Neural cell (in vitro differentiated cells): Measurements from ENCODE around the gene TRABD2A. TPM values are rescaled to one million over a fixed set of nuclear protein-coding genes. Genes with fewer than 3 reads are reported as not detected.

Experiments
- H2AFZ ChIP-seq: fragments of 200-600, 300-800 bp; sonication (generic), shearing (Covaris generic); 2 replicates; pipeline ENCODE4 v1.6.0; 2014; ENCODE audit warnings: low read depth, mild to moderate bottlenecking, antibody characterized with exemption, low read length, moderate library complexity
- H3F3A ChIP-seq: fragments of 200-600 bp; shearing (Covaris generic); 2 replicates; pipeline ENCODE4 v1.6.1; 2016; ENCODE audit warnings: mild to moderate bottlenecking, moderate library complexity, mixed read lengths, antibody characterized with exemption, low read length; ENCODE audit not compliant: insufficient read depth, poor library complexity, severe bottlenecking
- H3K27ac ChIP-seq: fragments of 200-600, 300-800 bp; sonication (generic), shearing (Covaris generic); 2 replicates; pipeline ENCODE4 v1.5.1; 2014; ENCODE audit warnings: mild to moderate bottlenecking, low read length, moderate library complexity
- H3K27me3 ChIP-seq: fragments of 300-800, 200-600 bp; sonication (generic), shearing (Covaris generic); 2 replicates; pipeline ENCODE4 v1.6.0; 2014; ENCODE audit warnings: mild to moderate bottlenecking, low read depth, low read length, moderate library complexity; ENCODE audit not compliant: insufficient read depth
- H3K36me3 ChIP-seq: fragments of 300-800, 200-600 bp; sonication (generic), shearing (Covaris generic); 2 replicates; pipeline ENCODE4 v1.5.1; 2014; ENCODE audit warnings: mild to moderate bottlenecking, antibody characterized with exemption, low read length, moderate library complexity; ENCODE audit not compliant: insufficient read depth
- H3K4me2 ChIP-seq: fragments of 300-800, 200-600 bp; sonication (generic), shearing (Covaris generic); 2 replicates; pipeline ENCODE4 v1.6.0; 2014; ENCODE audit warnings: mild to moderate bottlenecking, low read length
- H3K4me3 ChIP-seq: fragments of 300-800, 200-600 bp; sonication (generic), shearing (Covaris generic); 2 replicates; pipeline ENCODE4 v1.5.1; 2014; ENCODE audit warnings: mild to moderate bottlenecking, low read length, moderate library complexity
- H3K79me2 ChIP-seq: fragments of 200-600 bp; shearing (Covaris generic); replicated peaks from 2 replicates; pipeline ENCODE4 v1.6.0; 2014; ENCODE audit warnings: mild to moderate bottlenecking, low read length, moderate library complexity; ENCODE audit not compliant: insufficient read depth
- H3K9ac ChIP-seq: fragments of 300-800, 200-600 bp; sonication (generic), shearing (Covaris generic); 2 replicates; pipeline ENCODE4 v1.6.1; 2016; ENCODE audit warnings: mild to moderate bottlenecking, low read length, mixed read lengths
- H3K9me2 ChIP-seq: fragments of 200-600 bp; shearing (Covaris generic); 2 replicates; pipeline ENCODE4 v1.6.1; 2016; ENCODE audit warnings: mild to moderate bottlenecking, low read length, mixed read lengths; ENCODE audit not compliant: insufficient read depth
- H3K9me3 ChIP-seq: fragments of 200-600, 300-800 bp; sonication (generic), shearing (Covaris generic); 2 replicates; pipeline ENCODE4 v1.6.1; 2016; ENCODE audit warnings: mild to moderate bottlenecking, mixed run types, low read length, moderate library complexity, mixed read lengths
- H4K20me1 ChIP-seq: fragments of 200-600 bp; shearing (Covaris generic); 2 replicates; pipeline ENCODE4 v1.6.1; 2016; ENCODE audit warnings: mild to moderate bottlenecking, mixed run types; ENCODE audit not compliant: insufficient read depth
- EP300 ChIP-seq: fragments of 450-650 bp; conservative IDR thresholded peaks from 2 replicates; pipeline ENCODE4 v1.6.1; 2014; ENCODE audit warnings: antibody characterized with exemption, mild to moderate bottlenecking, moderate library complexity; ENCODE audit not compliant: poor library complexity, severe bottlenecking
- EZH2 ChIP-seq: fragments of 200-600, 300-800 bp; shearing (Covaris generic), sonication (generic); IDR thresholded peaks from 2 replicates; pipeline ENCODE4 v1.6.1; 2014; ENCODE audit warnings: antibody characterized with exemption, low read length, borderline replicate concordance, mild to moderate bottlenecking; ENCODE audit not compliant: insufficient read depth, poor library complexity, severe bottlenecking
- MXI1 ChIP-seq: fragments of 450-650 bp; conservative IDR thresholded peaks from 2 replicates; pipeline ENCODE4 v1.6.1; 2014; ENCODE audit warnings: antibody characterized with exemption, mild to moderate bottlenecking; ENCODE audit not compliant: poor library complexity, severe bottlenecking
- POLR2AphosphoS5 ChIP-seq: IDR thresholded peaks from 2 replicates; pipeline ENCODE4 v1.6.1; 2012
- RAD21 ChIP-seq: fragments of 450-650 bp; conservative IDR thresholded peaks from 2 replicates; pipeline ENCODE4 v1.6.1; 2014; ENCODE audit warnings: antibody characterized with exemption, mild to moderate bottlenecking, moderate library complexity
- SMC3 ChIP-seq: fragments of 450-650 bp; conservative IDR thresholded peaks from 2 replicates; pipeline ENCODE4 v1.6.1; 2014; ENCODE audit warnings: antibody characterized with exemption, mild to moderate bottlenecking, moderate library complexity; ENCODE audit not compliant: poor library complexity
- TAF1 ChIP-seq: IDR thresholded peaks from 2 replicates; pipeline ENCODE4 v1.6.1; 2012; ENCODE audit warnings: low read depth
- polyA plus RNA-seq: library from polyadenylated mRNA; depleted of rRNA; stranded (reverse); fragments of >200 nt; gene quantifications from 2 replicates; pipeline ENCODE4 v1.2.3, GENCODE V29; 2014
- TF ChIP-seq, protein P1 (sequence below): fragments of 450-650 bp; IDR thresholded peaks from 2 replicates; pipeline ENCODE4 v1.5.1; 2014; ENCODE audit warnings: antibody characterized with exemption, mild to moderate bottlenecking, moderate library complexity; ENCODE audit not compliant: poor library complexity, severe bottlenecking
- TF ChIP-seq, protein P2 (sequence below): IDR thresholded peaks from 2 replicates; pipeline ENCODE4 v1.6.1; 2012; ENCODE audit warnings: borderline replicate concordance

TRABD2A gene
- polyA plus RNA-seq, 1 donor from 2014 or later, result 0.17 TPM

DNA sequence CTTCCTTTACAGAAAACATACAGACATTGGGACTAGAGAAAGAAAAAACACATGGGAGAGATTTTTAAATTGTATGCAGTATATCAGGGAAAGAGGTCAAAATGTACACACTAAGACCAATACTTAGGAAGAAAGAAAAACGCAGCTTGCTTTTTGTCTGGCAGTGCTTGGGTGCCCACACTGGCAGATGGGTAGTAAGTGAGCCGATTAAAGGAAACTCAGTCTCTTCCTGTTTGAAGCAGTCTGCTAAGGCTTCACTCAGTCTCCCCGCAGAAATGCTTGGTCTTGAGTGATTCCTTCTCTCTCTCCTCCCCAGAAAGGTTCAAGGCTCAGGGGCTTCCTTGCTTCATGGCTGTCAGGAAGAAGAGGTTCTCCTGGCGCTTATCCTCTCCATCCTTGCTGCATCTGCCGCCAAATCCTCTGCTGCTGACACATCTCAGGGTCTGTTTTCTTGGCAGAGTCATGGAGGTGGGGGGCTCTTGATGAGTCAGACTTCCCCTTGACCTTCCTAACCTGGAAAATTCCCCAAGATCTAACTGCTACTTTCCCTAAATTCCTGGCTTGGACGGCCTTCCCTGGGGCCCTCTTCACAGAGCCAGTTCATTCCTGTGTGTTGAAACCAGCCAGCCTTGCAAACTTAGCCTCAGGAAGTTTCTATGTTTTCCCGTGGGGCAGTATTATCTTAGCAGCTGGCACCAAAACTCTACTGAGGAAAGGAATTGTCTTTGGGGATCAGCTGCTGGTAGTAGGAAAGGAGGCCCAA lies 14.1 kb upstream of the TRABD2A start:
- Histone ChIP-seq H2AFZ (no peak overlapping the region), H3K4me3 (no peak overlapping the region), H3K9ac (no peak overlapping the region)

DNA sequence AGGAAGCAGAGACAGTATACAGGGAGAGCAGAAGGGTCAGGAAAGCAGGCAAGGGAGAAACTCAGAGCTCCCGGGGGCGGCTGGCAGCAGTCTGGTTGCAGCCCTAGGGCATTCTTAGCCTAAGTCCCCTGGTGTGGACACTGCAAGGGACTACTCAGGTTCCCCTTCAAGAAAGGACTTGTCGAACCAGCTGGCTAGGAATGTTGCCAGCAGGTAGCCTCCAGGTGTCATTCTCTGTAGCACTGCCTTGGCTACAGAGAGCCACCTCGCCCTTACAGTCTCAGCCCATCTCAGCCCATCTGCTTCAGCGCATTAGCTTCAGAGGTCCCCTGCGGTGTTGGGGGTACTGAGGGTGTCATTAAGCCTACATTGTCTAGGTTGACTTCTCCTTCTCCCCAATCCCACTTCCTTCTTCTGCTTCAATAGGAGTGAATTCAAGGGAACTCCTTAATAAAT lies 13.3 kb upstream of the TRABD2A start:
- no peak overlapping the region for H3K4me2 ChIP-seq
- H3K79me2 ChIP-seq, result no peaks in the 10 kb centered on the region
- no peak overlapping the region for H2AFZ ChIP-seq
- H4K20me1 ChIP-seq, result no peaks in the 10 kb centered on the region
- no peaks in the 10 kb centered on the region for H3K9me3 ChIP-seq
- no peaks in the 10 kb centered on the region for H3K36me3 ChIP-seq
- no peak overlapping the region for H3K9ac ChIP-seq
- H3K4me3 ChIP-seq, result no peak overlapping the region
- TF ChIP-seq TAF1 (no peak), EZH2 (no peak), EP300 (no peak), SMC3 (no peak), MXI1 (no peak), RAD21 (no peak), POLR2AphosphoS5 (no peak)
- TF ChIP-seq, protein P1, sequence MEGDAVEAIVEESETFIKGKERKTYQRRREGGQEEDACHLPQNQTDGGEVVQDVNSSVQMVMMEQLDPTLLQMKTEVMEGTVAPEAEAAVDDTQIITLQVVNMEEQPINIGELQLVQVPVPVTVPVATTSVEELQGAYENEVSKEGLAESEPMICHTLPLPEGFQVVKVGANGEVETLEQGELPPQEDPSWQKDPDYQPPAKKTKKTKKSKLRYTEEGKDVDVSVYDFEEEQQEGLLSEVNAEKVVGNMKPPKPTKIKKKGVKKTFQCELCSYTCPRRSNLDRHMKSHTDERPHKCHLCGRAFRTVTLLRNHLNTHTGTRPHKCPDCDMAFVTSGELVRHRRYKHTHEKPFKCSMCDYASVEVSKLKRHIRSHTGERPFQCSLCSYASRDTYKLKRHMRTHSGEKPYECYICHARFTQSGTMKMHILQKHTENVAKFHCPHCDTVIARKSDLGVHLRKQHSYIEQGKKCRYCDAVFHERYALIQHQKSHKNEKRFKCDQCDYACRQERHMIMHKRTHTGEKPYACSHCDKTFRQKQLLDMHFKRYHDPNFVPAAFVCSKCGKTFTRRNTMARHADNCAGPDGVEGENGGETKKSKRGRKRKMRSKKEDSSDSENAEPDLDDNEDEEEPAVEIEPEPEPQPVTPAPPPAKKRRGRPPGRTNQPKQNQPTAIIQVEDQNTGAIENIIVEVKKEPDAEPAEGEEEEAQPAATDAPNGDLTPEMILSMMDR, result no peak
- TF ChIP-seq, protein P2, sequence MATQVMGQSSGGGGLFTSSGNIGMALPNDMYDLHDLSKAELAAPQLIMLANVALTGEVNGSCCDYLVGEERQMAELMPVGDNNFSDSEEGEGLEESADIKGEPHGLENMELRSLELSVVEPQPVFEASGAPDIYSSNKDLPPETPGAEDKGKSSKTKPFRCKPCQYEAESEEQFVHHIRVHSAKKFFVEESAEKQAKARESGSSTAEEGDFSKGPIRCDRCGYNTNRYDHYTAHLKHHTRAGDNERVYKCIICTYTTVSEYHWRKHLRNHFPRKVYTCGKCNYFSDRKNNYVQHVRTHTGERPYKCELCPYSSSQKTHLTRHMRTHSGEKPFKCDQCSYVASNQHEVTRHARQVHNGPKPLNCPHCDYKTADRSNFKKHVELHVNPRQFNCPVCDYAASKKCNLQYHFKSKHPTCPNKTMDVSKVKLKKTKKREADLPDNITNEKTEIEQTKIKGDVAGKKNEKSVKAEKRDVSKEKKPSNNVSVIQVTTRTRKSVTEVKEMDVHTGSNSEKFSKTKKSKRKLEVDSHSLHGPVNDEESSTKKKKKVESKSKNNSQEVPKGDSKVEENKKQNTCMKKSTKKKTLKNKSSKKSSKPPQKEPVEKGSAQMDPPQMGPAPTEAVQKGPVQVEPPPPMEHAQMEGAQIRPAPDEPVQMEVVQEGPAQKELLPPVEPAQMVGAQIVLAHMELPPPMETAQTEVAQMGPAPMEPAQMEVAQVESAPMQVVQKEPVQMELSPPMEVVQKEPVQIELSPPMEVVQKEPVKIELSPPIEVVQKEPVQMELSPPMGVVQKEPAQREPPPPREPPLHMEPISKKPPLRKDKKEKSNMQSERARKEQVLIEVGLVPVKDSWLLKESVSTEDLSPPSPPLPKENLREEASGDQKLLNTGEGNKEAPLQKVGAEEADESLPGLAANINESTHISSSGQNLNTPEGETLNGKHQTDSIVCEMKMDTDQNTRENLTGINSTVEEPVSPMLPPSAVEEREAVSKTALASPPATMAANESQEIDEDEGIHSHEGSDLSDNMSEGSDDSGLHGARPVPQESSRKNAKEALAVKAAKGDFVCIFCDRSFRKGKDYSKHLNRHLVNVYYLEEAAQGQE, result no peak
- no peak overlapping the region for H3K27ac ChIP-seq
- no peaks in the 10 kb centered on the region for H3K27me3 ChIP-seq
- no peaks in the 10 kb centered on the region for H3K9me2 ChIP-seq
- no peaks in the 10 kb centered on the region for H3F3A ChIP-seq

More for the DNA sequence above, 14.1 kb upstream of the TRABD2A start:
- no peak overlapping the region for H3K4me2 ChIP-seq
- H3K27me3 ChIP-seq, result no peaks in the 10 kb centered on the region
- no peaks in the 10 kb centered on the region for H4K20me1 ChIP-seq
- no peak for TF ChIP-seq EZH2
- H3K9me2 ChIP-seq, result no peaks in the 10 kb centered on the region
- no peaks in the 10 kb centered on the region for H3K36me3 ChIP-seq
- no peaks in the 10 kb centered on the region for H3K79me2 ChIP-seq
- no peaks in the 10 kb centered on the region for H3K9me3 ChIP-seq
- H3K27ac ChIP-seq, result no peak overlapping the region
- no peaks in the 10 kb centered on the region for H3F3A ChIP-seq
